ENCODE data around the gene TBX18.

Gene TBX18

GRCh38 chr6:84645563-84646266 is 118.7 kb downstream of the TBX18 start:
- no peak for FAIRE-seq
- no peak for TF ChIP-seq CTCF (IDR thresholded peaks at IDR 0.05; ENCODE audit: insufficient read depth, missing control alignments)
- DNase-seq (ENCODE audit: insufficient read length, low spot score): no peak

GRCh38 chr6:84645000-84645399 is 119.4 kb downstream of the TBX18 start:
- DNase-seq (ENCODE audit: insufficient read length, low spot score): no peak
- no peak for TF ChIP-seq CTCF (IDR thresholded peaks at IDR 0.05; ENCODE audit: insufficient read depth, missing control alignments)
- no peak for FAIRE-seq

GRCh38 chr6:84643778-84644177 is 120.6 kb downstream of the TBX18 start:
- FAIRE-seq (no peak), DNase-seq (ENCODE audit: insufficient read length, low spot score) (no peak)
- TF ChIP-seq CTCF (IDR thresholded peaks at IDR 0.05; ENCODE audit: insufficient read depth, missing control alignments): no peak

- FAIRE-seq: no peak
- TF ChIP-seq CTCF (IDR thresholded peaks at IDR 0.05; ENCODE audit: insufficient read depth, missing control alignments): no peak
- DNase-seq (ENCODE audit: insufficient read length, low spot score): no peak
These were observed 123.3 kb downstream of the TBX18 start for GRCh38 chr6:84641076-84641475.

GRCh38 chr6:84639396-84639795 is 125.0 kb downstream of the TBX18 start:
- DNase-seq (ENCODE audit: insufficient read length, low spot score) (no peak), FAIRE-seq (no peak)
- TF ChIP-seq CTCF (IDR thresholded peaks at IDR 0.05; ENCODE audit: insufficient read depth, missing control alignments): no peak

- no peak for FAIRE-seq
- DNase-seq (ENCODE audit: insufficient read length, low spot score): no peak
- TF ChIP-seq CTCF (IDR thresholded peaks at IDR 0.05; ENCODE audit: insufficient read depth, missing control alignments): no peak
These were observed 126.1 kb downstream of the TBX18 start for GRCh38 chr6:84638286-84638685.

All from D721Med (cell line).